Measurements from ENCODE around the gene MYLK3. TPM values are rescaled to one million over a fixed set of nuclear protein-coding genes. Genes with fewer than 3 reads are reported as not detected.
"Not testable (repeated sequence)": the region's sequence is repeated elsewhere in the genome, so short reads cannot be mapped to it uniquely, and the experiment has no call there.

Gene MYLK3
- polyA plus RNA-seq (ENCODE audit: insufficient read length in 3 of 3) = 1 to 10 TPM in 1 of 3 donors, under 1 TPM in 2; 0.59 to 1.8 (median 0.78) TPM
- long read RNA-seq, donor 1 = 0 reads
- long read RNA-seq, donor 2 = 0 reads
- long read RNA-seq, donor 3 = 0 reads
- long read RNA-seq, donor 4 = 0 reads
- long read RNA-seq, donor 5 = 0 reads
- long read RNA-seq, donor 6 = 0 reads
- long read RNA-seq, donor 7 = 0 reads
- long read RNA-seq, donor 8 = 0 reads
- long read RNA-seq, donor 9 = 0 reads
- long read RNA-seq, donor 10 = 0 reads
- long read RNA-seq, donor 11 = 0 reads
- long read RNA-seq, donor 12 = 0 reads
- long read RNA-seq, donor 13 = 0 reads
- long read RNA-seq, donor 14 = 0 reads
- long read RNA-seq, donor 15 = 0 reads
- long read RNA-seq, donor 16 = 0 reads

GRCh38 chr16:46747777-46748651, at the start of gene MYLK3:
Gene MYLK3, minus strand, starts transcription at chr16:46748344. Its CDS starts 151 bp downstream, at chr16:46748193.
- no peak for DNase-seq (ENCODE audit: extremely low read depth in 1 of 11, low read depth in 9 of 11, low spot score in 4 of 11)

DNA sequence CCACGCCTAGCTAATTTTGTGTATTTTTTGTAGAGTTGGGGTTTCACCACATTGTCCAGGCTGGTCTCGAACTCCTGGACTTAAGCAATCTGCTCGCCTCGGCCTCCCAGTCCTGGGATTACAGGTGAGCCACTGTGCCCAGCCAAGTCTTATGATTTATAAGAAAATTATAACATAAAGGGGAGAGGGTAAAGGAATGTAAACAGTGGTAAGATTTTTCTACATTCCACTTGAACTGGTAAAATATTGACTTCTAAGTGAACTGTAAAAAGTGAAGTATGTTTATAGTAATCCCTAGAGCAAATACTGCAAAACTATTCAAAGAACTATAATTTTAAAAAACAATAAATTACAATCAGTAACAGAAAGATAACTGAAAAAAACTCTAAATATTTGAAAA, 49.4 kb upstream of the MYLK3 start:
- no peak for DNase-seq (ENCODE audit: extremely low read depth in 1 of 11, low read depth in 9 of 11, low spot score in 4 of 11)

GRCh38 chr16:46796764-46797269, 48.7 kb upstream of the MYLK3 start:
- DNase-seq (ENCODE audit: extremely low read depth in 1 of 11, low read depth in 9 of 11, low spot score in 4 of 11) = no peak

DNA sequence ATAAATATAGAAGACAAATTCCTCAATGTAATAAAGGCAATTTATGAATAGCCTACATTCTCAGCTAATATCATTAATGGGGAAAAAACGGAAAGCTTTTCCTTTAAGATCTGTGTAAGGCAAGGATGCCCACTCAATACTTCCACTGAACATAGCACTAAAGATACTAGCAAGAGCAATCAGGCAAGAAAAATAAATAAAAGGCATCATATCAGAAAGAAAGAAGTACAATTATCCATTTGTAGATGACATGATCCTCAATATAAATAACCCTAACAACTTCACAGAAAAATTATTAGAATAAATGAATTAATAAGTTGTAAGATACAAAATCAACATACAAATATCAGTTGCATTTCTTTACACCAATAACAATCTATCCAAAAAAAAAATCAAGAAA, 45.7 kb upstream of the MYLK3 start:
- DNase-seq (ENCODE audit: extremely low read depth in 1 of 11, low read depth in 9 of 11, low spot score in 4 of 11) = no peak

GRCh38 chr16:46790599-46791270, 42.6 kb upstream of the MYLK3 start:
- DNase-seq (ENCODE audit: extremely low read depth in 1 of 11, low read depth in 9 of 11, low spot score in 4 of 11) = no peak

DNA sequence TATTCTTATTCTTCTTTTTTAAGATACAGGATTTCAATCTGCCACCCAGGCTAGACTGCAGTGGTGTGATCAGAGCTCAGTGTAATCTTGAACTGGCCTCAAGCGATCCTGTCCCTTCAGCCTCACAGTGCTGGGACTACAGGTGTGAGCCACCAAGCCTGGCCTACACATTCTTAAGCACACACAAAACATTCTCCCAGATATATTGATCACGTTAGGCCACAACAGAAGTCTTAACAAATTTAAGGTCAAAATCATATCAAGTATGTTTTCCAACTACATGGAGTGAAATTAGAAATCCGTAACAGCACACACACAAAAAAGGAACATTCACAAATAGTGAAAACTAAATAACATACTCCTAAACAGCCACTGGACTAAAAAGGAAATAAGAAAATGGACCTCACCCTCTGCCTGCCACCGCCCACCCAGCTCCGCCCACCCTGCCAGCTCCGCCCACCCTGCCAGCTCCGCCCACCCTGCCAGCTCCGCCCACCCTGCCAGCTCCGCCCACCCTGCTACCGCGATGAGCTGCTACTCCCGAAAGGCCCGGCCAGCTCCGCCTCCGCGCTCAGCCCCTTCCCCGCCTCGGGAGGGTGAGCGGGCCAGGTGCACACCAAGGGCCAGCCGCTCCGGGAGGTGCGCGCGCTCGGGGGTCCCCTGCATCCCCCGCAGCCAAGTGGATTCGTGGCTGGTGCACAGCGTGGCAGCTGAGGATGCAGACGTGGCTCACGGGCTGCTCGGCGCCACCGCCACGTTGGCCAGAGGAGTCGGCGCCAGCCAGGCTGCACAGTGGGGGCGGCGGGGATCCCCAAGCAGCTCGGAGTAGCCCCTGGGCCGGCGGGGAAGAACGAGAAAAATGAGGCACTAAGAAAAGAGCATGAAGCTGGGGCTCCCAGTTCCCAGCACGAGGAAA, 41.6 kb upstream of the MYLK3 start:
- peak in 7 of 11 donors; percentile 18 to 56 (median 29) for DNase-seq (ENCODE audit: extremely low read depth in 1 of 11, low read depth in 9 of 11, low spot score in 4 of 11)

- no peak for DNase-seq (ENCODE audit: extremely low read depth in 1 of 11, low read depth in 9 of 11, low spot score in 4 of 11)
Measured at GRCh38 chr16:46788891-46789474, 40.8 kb upstream of the MYLK3 start.

- no peak for DNase-seq (ENCODE audit: extremely low read depth in 1 of 11, low read depth in 9 of 11, low spot score in 4 of 11)
Measured at GRCh38 chr16:46787909-46788308, 39.8 kb upstream of the MYLK3 start.

GRCh38 chr16:46785076-46785845, 37.1 kb upstream of the MYLK3 start:
- DNase-seq (ENCODE audit: extremely low read depth in 1 of 11, low read depth in 9 of 11, low spot score in 4 of 11) = no peak

DNA sequence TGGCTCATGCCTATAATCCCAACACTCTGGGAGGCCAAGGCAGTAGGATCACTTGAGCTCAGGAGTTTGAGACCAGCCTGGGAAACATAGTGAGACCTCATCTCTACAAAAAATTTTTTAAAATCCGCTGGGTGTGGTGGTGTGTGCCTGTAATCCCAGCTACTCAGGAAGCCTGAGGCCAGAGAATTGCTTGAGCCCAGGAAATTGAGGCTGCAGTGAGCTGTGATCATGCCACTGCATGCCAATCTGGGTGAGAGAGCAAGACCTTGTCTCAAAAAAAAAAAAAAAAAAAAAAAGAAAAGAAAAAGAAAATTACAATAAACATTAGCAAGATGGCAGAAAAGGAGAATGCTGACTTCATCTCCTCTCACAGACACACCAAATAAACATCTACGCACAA, 36.4 kb upstream of the MYLK3 start:
- DNase-seq (ENCODE audit: extremely low read depth in 1 of 11, low read depth in 9 of 11, low spot score in 4 of 11) = not testable (repeated sequence)

DNA sequence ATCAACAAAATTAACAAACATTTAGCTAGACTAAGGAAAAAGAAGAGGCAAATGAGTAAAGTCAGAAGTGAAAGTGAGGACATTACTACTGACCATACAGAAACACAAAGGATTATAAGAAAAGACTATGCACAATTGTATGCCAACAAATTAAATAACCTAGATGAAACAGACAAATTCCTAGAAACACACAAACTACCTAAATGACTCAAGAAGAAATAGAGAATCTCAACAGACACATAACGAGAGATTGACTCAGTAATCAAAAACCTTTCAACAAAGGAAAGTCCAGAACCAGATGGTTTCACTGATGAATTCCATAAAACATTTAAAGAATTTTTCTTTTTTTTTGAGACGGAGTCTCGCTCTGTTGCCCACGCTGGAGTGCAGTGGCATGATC, 35.7 kb upstream of the MYLK3 start:
- DNase-seq (ENCODE audit: extremely low read depth in 1 of 11, low read depth in 9 of 11, low spot score in 4 of 11) = no peak

DNA sequence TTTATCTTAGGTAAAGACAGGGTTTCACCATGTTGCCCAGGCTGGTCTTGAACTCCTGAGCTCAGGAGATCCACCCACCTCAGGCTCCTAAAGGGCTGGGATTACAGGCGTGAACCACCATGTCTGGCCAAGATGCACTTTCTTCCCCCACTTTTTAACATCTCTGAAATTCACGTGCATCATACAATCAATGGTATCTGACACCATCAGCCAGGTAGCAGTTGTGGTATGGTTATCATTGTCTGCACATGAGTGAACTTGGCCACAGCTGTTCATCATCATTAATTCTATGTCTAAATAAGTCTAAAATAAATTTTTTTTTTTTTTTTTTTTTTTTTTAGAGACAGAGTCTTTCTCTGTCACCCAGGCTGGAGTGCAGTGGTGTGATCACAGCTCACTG, 34.2 kb upstream of the MYLK3 start:
- DNase-seq (ENCODE audit: extremely low read depth in 1 of 11, low read depth in 9 of 11, low spot score in 4 of 11) = no peak

GRCh38 chr16:46777804-46778203, 29.7 kb upstream of the MYLK3 start:
- no peak for DNase-seq (ENCODE audit: extremely low read depth in 1 of 11, low read depth in 9 of 11, low spot score in 4 of 11)

DNA sequence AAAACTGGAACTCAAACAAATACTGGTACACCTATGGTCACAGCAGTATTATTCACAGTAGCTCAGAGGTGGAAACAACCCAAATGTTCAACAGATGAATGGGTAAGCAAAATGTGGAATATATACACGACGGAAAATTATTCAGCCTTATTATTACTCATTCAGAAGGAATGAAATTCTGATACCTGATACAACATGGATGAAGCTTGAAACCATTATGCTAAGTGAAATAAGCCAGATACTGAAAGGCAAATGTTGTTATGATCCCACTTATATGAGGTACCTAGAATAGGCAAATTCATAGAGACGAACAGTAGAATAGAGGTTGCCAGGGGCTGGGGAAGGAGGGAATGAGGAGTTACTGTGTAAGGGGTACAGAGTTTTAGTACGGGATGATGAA, 27.1 kb upstream of the MYLK3 start:
- no peak for DNase-seq (ENCODE audit: extremely low read depth in 1 of 11, low read depth in 9 of 11, low spot score in 4 of 11)

- DNase-seq (ENCODE audit: extremely low read depth in 1 of 11, low read depth in 9 of 11, low spot score in 4 of 11) = no peak
Measured at GRCh38 chr16:46774743-46775177, 26.6 kb upstream of the MYLK3 start.

DNA sequence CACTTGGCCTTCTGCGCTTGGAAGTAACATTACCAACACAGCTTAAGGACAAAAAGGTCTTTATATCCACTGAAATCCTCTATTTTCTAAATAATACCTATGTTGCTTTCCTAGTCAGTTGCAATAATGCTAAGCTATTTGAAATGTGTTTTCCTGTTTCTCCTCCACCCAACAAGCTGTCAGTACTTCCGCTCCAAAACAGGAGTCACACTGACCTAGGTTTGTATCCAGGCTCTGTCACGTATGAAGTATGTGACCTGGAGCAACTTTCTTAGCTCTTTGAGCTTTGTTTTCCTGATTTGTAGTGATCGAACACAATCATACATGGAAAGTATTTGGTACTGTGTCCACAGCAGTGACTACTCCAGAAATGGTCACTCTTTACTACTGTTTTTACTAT, 24.3 kb upstream of the MYLK3 start:
- DNase-seq (ENCODE audit: extremely low read depth in 1 of 11, low read depth in 9 of 11, low spot score in 4 of 11) = no peak

GRCh38 chr16:46768809-46769208, 20.7 kb upstream of the MYLK3 start:
- no peak for DNase-seq (ENCODE audit: extremely low read depth in 1 of 11, low read depth in 9 of 11, low spot score in 4 of 11)
